Hematopoietic multipotent progenitor cell treated with erythropoietin and hydrocortisone succinate and interleukin-3 and kit ligand, for 6 days (in vitro differentiated cells): ENCODE measurements around the gene DAPK1.

Experiments used
- DNase-seq: peaks from one replicate; pipeline ENCODE4 v3.0.0-alpha.2; 2015

The DAPK1 gene

GRCh38 chr9:87672586-87672985 is 174.9 kb downstream of the DAPK1 start:
- no peak for DNase-seq

- DNase-seq: peak; percentile 55
Measured at GRCh38 chr9:87673446-87674120, 175.9 kb downstream of the DAPK1 start.

- DNase-seq: peak; percentile 98
Measured at GRCh38 chr9:87674565-87675299, 177.1 kb downstream of the DAPK1 start.

- no peak for DNase-seq
Measured at GRCh38 chr9:87675906-87676515, 178.3 kb downstream of the DAPK1 start.

- peak; percentile 47 for DNase-seq
Measured at GRCh38 chr9:87676976-87677775, 179.5 kb downstream of the DAPK1 start.

- no peak for DNase-seq
Measured at GRCh38 chr9:87677776-87678587, 180.3 kb downstream of the DAPK1 start.

- DNase-seq: peak; percentile 79
Measured at GRCh38 chr9:87678650-87679355, 181.1 kb downstream of the DAPK1 start.

- DNase-seq: no peak
Measured at GRCh38 chr9:87681271-87682061, 183.8 kb downstream of the DAPK1 start.

GRCh38 chr9:87682085-87682484 is 184.4 kb downstream of the DAPK1 start:
- DNase-seq: no peak

- no peak for DNase-seq
Measured at GRCh38 chr9:87682618-87683017, 185.0 kb downstream of the DAPK1 start.

GRCh38 chr9:87683751-87684626 is 186.3 kb downstream of the DAPK1 start:
- DNase-seq: no peak

- DNase-seq: peak; percentile 21
Measured at GRCh38 chr9:87684627-87685219, 187.1 kb downstream of the DAPK1 start.

- DNase-seq: no peak
Measured at GRCh38 chr9:87685441-87685840, 187.8 kb downstream of the DAPK1 start.

GRCh38 chr9:87685871-87686519 is 188.3 kb downstream of the DAPK1 start:
- peak; percentile 49 for DNase-seq

- no peak for DNase-seq
Measured at GRCh38 chr9:87686520-87687090, 188.9 kb downstream of the DAPK1 start.

GRCh38 chr9:87687207-87687606 is 189.5 kb downstream of the DAPK1 start:
- DNase-seq: no peak

GRCh38 chr9:87694236-87694755 is 196.6 kb downstream of the DAPK1 start:
- no peak for DNase-seq

GRCh38 chr9:87695523-87695922 is 197.9 kb downstream of the DAPK1 start:
- DNase-seq: no peak
